ENCODE results near the gene PRR16. TPM values are rescaled to one million over a fixed set of nuclear protein-coding genes. Genes with fewer than 3 reads are reported as not detected.

Gene PRR16
- total RNA-seq, 1 donor from 2014 or later = 0.95 TPM

DNA sequence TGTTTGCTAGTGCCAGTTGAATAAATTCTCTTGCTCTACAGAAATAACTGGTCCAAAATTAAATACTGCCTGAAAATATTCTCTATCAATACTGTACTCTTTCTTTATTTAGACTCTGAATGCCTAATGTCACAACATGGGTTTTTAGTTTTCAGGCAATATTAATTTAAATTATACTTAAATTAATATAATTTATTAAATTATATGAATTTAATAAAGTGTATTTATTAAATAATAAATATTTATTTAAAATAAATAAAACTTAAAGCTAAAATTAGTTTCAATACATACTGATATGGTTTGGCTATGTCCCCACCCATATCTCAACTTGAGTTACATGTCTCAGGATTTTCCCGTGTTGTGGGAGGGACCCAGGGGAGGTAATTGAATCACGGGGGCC is 146.0 kb downstream of the PRR16 start:
- TF ChIP-seq, protein P1, sequence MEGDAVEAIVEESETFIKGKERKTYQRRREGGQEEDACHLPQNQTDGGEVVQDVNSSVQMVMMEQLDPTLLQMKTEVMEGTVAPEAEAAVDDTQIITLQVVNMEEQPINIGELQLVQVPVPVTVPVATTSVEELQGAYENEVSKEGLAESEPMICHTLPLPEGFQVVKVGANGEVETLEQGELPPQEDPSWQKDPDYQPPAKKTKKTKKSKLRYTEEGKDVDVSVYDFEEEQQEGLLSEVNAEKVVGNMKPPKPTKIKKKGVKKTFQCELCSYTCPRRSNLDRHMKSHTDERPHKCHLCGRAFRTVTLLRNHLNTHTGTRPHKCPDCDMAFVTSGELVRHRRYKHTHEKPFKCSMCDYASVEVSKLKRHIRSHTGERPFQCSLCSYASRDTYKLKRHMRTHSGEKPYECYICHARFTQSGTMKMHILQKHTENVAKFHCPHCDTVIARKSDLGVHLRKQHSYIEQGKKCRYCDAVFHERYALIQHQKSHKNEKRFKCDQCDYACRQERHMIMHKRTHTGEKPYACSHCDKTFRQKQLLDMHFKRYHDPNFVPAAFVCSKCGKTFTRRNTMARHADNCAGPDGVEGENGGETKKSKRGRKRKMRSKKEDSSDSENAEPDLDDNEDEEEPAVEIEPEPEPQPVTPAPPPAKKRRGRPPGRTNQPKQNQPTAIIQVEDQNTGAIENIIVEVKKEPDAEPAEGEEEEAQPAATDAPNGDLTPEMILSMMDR (IDR thresholded peaks at IDR 0.05) = no peak
- no peaks in the 10 kb centered on the region for H3K9me3 ChIP-seq
- no peaks in the 10 kb centered on the region for H3K27me3 ChIP-seq (ENCODE audit: low read depth)
- intact Hi-C loops (cut with DNase I) = no loop called here
- H3K4me1 ChIP-seq = no peaks in the 10 kb centered on the region
- H3K36me3 ChIP-seq = no peaks in the 10 kb centered on the region
- ATAC-seq (no peak), DNase-seq (no peak)
- H3K4me3 ChIP-seq = no peak overlapping the region
- no peak overlapping the region for H3K27ac ChIP-seq

DNA sequence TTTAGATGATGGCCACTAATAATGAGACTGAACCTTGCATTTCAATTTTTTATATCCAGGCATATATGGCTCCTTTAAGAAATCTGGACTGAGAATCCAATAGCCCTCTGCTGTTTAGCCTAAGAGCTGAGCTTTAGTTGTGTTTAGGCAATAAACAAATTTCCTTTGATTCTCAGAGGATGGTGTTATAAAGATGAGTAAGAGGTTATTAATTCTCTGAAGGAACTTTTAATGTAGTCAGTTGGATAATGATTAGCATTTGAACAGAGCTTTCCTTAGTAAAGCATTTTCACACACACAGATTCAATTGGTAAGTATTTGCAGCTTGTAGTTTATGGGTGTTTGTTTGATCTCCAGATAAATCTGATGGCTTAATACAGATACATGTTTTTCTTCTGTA is 149.6 kb downstream of the PRR16 start:
- intact Hi-C loops (cut with DNase I) = no loop called here
- Histone ChIP-seq H3K27me3 (ENCODE audit: low read depth) (no peaks in the 10 kb centered on the region), H3K27ac (no peak overlapping the region), H3K9me3 (no peaks in the 10 kb centered on the region), H3K4me1 (no peaks in the 10 kb centered on the region), H3K4me3 (no peak overlapping the region), H3K36me3 (no peaks in the 10 kb centered on the region)
- DNase-seq (no peak), ATAC-seq (no peak)
- TF ChIP-seq, protein P1 (IDR thresholded peaks at IDR 0.05) = no peak

DNA sequence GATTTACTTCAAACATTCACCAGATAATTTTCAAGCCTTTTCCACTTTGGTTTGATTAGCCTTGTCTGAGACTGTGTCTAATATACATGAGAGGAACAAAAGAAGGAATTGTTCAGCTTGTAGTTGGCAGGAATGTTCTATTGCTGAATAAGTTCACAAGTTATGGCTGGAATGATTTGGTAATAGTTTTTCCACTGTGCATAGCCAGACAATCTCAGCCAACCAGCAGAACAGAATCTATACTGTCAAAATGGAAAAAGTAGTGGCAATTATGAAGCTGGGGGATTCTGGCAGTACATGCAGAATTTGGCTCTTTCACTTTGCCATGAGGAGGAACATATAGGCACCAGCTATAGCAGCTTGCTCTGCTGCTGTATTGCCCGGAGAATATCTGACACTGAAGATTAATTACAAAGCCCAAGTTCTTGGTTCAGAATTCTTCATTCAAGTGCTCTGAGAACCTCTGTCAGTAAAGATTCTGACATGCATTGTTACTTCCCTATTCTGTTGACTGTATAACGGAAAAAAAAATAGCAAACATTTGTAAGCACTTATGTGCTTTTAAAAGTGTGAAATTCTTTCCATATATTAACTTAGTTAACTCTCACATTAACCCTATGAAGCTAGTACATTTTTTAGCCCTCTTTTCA is 150.6 kb downstream of the PRR16 start:
- Histone ChIP-seq H3K27me3 (ENCODE audit: low read depth) (no peaks in the 10 kb centered on the region), H3K9me3 (no peaks in the 10 kb centered on the region), H3K27ac (no peak overlapping the region), H3K36me3 (no peaks in the 10 kb centered on the region), H3K4me1 (no peaks in the 10 kb centered on the region), H3K4me3 (no peak overlapping the region)
- intact Hi-C loops (cut with DNase I) = no loop called here
- DNase-seq (no peak), ATAC-seq (no peak)
- TF ChIP-seq, protein P1 (IDR thresholded peaks at IDR 0.05) = no peak

DNA sequence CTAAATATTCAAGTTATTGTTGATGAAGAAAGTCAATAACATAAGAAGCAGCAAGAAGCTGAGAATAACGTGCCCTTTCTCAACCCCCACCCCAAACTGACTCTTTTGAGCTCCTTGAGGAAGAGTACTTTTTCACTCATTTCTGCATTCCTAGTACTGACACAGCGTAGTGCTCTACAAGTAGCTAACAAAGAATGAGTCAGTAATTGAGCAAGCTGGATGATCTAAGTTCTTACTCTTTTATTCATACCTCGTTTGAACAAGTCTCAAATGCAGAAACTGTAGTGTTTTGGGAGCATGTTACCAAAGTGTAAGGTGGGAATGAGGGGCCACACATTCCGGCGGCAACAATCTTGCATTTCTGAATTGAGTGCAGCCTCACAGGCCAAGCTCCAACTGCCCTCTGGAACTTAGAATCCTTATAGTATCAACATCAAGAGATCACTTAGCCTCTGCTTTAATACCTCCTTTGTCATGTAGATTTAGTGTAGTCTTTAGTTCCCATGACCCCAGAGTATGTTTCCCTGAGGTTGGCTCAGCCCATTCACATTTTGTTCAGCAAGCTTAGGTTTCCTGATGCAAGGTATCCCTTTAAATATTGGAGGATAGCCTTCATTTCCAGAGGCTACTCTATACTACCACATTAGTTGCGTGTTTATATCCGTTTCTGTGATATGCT is 152.0 kb downstream of the PRR16 start:
- no peaks in the 10 kb centered on the region for H3K4me1 ChIP-seq
- no peaks in the 10 kb centered on the region for H3K36me3 ChIP-seq
- H3K27me3 ChIP-seq (ENCODE audit: low read depth) = no peaks in the 10 kb centered on the region
- H3K9me3 ChIP-seq = no peaks in the 10 kb centered on the region
- H3K27ac ChIP-seq = no peak overlapping the region
- ATAC-seq (no peak), DNase-seq (no peak)
- TF ChIP-seq, protein P1 (IDR thresholded peaks at IDR 0.05) = no peak
- H3K4me3 ChIP-seq = no peak overlapping the region
- intact Hi-C loops (cut with DNase I) = no loop called here

DNA sequence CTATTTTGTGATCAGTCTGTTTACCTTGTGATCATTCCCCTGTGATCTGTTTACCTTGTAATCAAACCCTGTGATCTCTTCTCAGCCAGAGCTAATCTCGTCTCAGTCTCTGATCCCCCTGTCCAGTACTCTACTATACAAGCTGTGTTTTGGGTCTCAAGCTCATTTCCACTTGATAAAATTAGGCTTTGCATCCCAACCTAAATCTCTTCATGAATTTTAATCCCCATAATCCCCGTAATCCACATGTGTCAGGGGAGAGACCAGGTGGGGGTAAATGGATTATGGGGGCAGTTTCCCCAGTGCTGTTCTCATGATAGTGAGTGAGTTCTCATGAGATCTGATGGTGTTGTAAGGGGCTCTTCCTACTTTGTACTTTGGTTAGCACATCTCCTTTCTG is 157.2 kb downstream of the PRR16 start:
- Histone ChIP-seq H3K36me3 (no peaks in the 10 kb centered on the region), H3K9me3 (no peaks in the 10 kb centered on the region), H3K27ac (no peak overlapping the region), H3K27me3 (ENCODE audit: low read depth) (no peaks in the 10 kb centered on the region), H3K4me1 (no peaks in the 10 kb centered on the region), H3K4me3 (no peak overlapping the region)
- TF ChIP-seq, protein P1 (IDR thresholded peaks at IDR 0.05) = no peak
- no peak for ATAC-seq
- no peak for DNase-seq
- intact Hi-C loops (cut with DNase I) = no loop called here
